Loucy (cell line): ENCODE results near the gene KRTAP10-4.
"Not testable (repeated sequence)": the region's sequence is repeated elsewhere in the genome, so short reads cannot be mapped to it uniquely, and the experiment has no call there.

ENCODE experiments used
- H2AFZ ChIP-seq: fragments of 200-600 bp; sonication (generic); 2 replicates; pipeline ENCODE4 v1.6.0; 2016; ENCODE audit warnings: antibody characterized with exemption, mild to moderate bottlenecking, low read length, moderate library complexity
- H3F3A ChIP-seq: fragments of 200-600 bp; 2 replicates; pipeline ENCODE4 v1.6.0; 2016; ENCODE audit warnings: antibody characterized with exemption, low read depth, mild to moderate bottlenecking
- H3K27me3 ChIP-seq: fragments of 200-600 bp; sonication (generic); 2 replicates; pipeline ENCODE4 v1.6.1; 2014; ENCODE audit warnings: low read length, mild to moderate bottlenecking; ENCODE audit not compliant: insufficient read depth, poor library complexity, severe bottlenecking
- H3K36me3 ChIP-seq: fragments of 200-600 bp; sonication (generic); 2 replicates; pipeline ENCODE4 v1.6.1; 2016; ENCODE audit warnings: low read length; ENCODE audit not compliant: insufficient read depth
- H3K4me1 ChIP-seq: fragments of 200-600 bp; sonication (generic); 2 replicates; pipeline ENCODE4 v1.5.1; 2014; ENCODE audit warnings: low read length, mild to moderate bottlenecking; ENCODE audit not compliant: insufficient read depth, poor library complexity, severe bottlenecking
- H3K4me2 ChIP-seq: fragments of 200-600 bp; sonication (generic); 2 replicates; pipeline ENCODE4 v1.6.0; 2014; ENCODE audit warnings: antibody characterized with exemption, low read length, low read depth, mild to moderate bottlenecking; ENCODE audit not compliant: poor library complexity, severe bottlenecking
- H3K4me3 ChIP-seq: fragments of 200-600 bp; sonication (generic); 2 replicates; pipeline ENCODE4 v1.5.1; 2014; ENCODE audit warnings: low read length, mild to moderate bottlenecking, mixed read lengths; ENCODE audit not compliant: poor library complexity, severe bottlenecking
- H3K79me2 ChIP-seq: fragments of 200-600 bp; sonication (generic); 2 replicates; pipeline ENCODE4 v1.6.1; 2014; ENCODE audit warnings: low read length; ENCODE audit not compliant: insufficient read depth
- H3K9ac ChIP-seq: fragments of 200-600 bp; sonication (generic); 2 replicates; pipeline ENCODE4 v1.6.0; 2014; ENCODE audit warnings: mild to moderate bottlenecking, low read depth, low read length, moderate library complexity; ENCODE audit not compliant: poor library complexity, severe bottlenecking
- H3K9me2 ChIP-seq: fragments of 200-600 bp; sonication (generic); replicated peaks from 2 replicates; pipeline ENCODE4 v1.6.1; 2016; ENCODE audit warnings: low read depth, low read length, mixed read lengths
- H3K9me3 ChIP-seq: fragments of 200-600 bp; sonication (generic); 2 replicates; pipeline ENCODE4 v1.6.1; 2014; ENCODE audit warnings: mild to moderate bottlenecking, antibody characterized with exemption, low read length, low read depth; ENCODE audit not compliant: insufficient read depth
- H4K20me1 ChIP-seq: fragments of 200-600 bp; sonication (generic); 2 replicates; pipeline ENCODE4 v1.6.0; 2014; ENCODE audit warnings: antibody characterized with exemption, low read length, mild to moderate bottlenecking; ENCODE audit not compliant: insufficient read depth, poor library complexity, severe bottlenecking
- EZH2phosphoT487 ChIP-seq: fragments of 200-600 bp; IDR thresholded peaks from 2 replicates; pipeline ENCODE4 v1.6.1; 2018; ENCODE audit warnings: antibody characterized with exemption, mild to moderate bottlenecking, moderate library complexity, borderline replicate concordance
- TF ChIP-seq, protein P1 (sequence below): fragments of 200-600 bp; sonication (generic); conservative IDR thresholded peaks from 2 replicates; pipeline ENCODE4 v1.5.1; 2014; ENCODE audit warnings: mild to moderate bottlenecking, antibody characterized with exemption, low read length

Gene KRTAP10-4

DNA sequence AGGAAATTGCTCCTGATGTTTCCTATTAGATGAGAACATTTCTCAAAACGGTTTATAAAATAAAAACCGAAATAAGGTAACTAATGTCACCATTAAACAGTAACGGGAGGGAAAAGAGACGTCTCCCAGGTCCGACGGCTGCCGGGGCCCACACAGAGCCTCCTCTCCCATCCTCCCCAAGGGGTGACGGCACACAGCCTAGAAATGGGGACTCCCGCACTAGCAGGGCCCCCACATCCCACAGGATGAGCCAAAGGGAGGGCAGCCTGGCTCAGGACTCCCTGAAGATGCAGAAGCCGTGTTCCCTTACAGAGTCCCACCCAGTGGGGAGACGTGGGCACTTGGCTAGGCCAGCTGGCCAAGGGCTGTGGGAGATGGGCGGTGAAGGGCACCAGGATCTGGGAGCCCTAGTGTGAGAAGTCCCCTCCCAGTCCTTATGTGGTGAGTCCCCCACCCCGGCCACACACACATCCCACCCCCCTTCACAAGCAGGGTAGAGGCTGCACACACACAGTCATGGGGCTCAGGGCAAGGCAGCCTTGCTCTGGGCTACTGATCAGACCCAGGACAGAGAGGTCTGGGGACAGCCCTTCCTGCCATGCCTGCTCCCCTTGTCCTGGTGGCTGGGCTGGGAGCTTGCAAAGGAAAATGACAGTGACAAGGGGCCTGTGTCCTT is 18.2 kb upstream of the KRTAP10-4 start:
- no peak overlapping the region for H3K4me3 ChIP-seq
- H3K9me3 ChIP-seq, result no peaks in the 10 kb centered on the region
- H2AFZ ChIP-seq, result no peak overlapping the region
- H3K4me2 ChIP-seq, result no peak overlapping the region
- H3K27me3 ChIP-seq, result no peaks in the 10 kb centered on the region
- H3K9ac ChIP-seq, result no peak overlapping the region
- H3K79me2 ChIP-seq, result no peaks in the 10 kb centered on the region
- no peaks in the 10 kb centered on the region for H3K36me3 ChIP-seq
- H3K9me2 ChIP-seq, result no peaks in the 10 kb centered on the region
- no peaks in the 10 kb centered on the region for H3K4me1 ChIP-seq
- no peaks in the 10 kb centered on the region for H3F3A ChIP-seq
- no peaks in the 10 kb centered on the region for H4K20me1 ChIP-seq
- TF ChIP-seq, protein P1, sequence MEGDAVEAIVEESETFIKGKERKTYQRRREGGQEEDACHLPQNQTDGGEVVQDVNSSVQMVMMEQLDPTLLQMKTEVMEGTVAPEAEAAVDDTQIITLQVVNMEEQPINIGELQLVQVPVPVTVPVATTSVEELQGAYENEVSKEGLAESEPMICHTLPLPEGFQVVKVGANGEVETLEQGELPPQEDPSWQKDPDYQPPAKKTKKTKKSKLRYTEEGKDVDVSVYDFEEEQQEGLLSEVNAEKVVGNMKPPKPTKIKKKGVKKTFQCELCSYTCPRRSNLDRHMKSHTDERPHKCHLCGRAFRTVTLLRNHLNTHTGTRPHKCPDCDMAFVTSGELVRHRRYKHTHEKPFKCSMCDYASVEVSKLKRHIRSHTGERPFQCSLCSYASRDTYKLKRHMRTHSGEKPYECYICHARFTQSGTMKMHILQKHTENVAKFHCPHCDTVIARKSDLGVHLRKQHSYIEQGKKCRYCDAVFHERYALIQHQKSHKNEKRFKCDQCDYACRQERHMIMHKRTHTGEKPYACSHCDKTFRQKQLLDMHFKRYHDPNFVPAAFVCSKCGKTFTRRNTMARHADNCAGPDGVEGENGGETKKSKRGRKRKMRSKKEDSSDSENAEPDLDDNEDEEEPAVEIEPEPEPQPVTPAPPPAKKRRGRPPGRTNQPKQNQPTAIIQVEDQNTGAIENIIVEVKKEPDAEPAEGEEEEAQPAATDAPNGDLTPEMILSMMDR, result no peak
- no peak for TF ChIP-seq EZH2phosphoT487

DNA sequence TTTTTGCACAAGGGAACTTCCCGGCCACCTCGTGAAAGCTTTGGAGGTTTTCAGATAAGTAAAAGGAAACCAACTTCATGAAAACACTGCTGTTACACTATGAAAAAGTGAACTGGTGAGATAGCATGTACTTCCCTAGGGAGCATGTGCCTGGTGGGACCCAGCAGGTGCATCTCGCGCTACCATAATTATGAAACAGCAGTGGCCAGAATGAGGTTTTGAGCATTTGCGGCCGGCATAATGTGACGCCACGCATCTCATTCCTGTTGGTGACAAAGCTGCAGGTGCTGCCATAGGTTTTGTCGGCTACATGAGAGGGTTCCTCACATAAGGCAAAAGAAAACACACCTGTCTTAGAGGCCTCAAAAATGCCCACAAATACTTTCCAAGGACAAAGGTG is 16.6 kb upstream of the KRTAP10-4 start:
- Histone ChIP-seq H2AFZ (no peak overlapping the region), H3K9me3 (no peaks in the 10 kb centered on the region), H3F3A (no peaks in the 10 kb centered on the region), H3K4me1 (no peaks in the 10 kb centered on the region), H4K20me1 (no peaks in the 10 kb centered on the region), H3K9me2 (no peaks in the 10 kb centered on the region), H3K4me3 (no peak overlapping the region), H3K4me2 (no peak overlapping the region), H3K36me3 (no peaks in the 10 kb centered on the region), H3K27me3 (no peaks in the 10 kb centered on the region), H3K79me2 (no peaks in the 10 kb centered on the region), H3K9ac (no peak overlapping the region)
- TF ChIP-seq, protein P1, result no peak
- no peak for TF ChIP-seq EZH2phosphoT487

DNA sequence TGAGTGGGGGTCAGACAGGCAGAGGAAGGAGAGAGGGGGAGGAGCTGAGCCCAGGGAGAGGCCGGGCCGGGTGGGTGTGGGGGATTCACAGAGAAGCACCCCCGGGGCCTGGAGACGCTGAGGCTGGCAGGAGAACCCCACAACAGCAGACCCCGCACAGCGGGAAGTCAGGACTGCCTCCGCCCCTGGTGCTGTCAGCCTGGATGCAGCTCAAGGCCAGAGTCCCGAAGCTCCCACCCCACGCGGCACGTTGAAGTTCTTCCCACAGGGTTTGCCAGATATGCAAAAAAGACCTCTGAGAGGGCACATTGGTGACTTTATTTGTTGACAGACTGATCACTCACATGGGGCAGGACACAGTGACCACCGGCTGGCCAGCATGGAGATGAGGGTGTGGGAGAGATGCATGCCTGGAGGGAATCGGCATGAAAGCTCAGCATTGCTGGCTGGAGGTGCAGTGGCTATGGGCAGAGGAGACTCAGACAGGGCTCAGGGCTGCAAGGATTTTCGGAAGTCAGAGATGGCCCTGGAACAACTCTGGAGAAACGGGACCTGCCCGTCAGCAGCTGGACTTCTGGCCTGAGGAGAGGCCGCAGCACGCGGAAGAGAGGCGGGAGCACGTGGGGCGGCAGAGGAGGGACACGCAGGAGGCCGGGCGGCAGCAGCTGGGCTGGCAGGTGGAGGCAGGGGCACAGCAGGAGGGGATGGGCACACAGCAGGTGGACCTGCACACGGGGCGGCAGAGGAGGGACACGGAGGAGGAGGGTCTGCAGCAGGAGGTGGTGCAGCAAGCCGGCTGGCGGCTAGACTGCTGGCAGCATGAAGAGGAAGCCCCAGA is 15.8 kb upstream of the KRTAP10-4 start:
- TF ChIP-seq, protein P1, result no peak
- no peak for TF ChIP-seq EZH2phosphoT487
- H3K9me3 ChIP-seq, result peaks cover 1% of the 10 kb centered on the region; the same call in 1 of the 2 replicates
- no peaks in the 10 kb centered on the region for H3K27me3 ChIP-seq
- no peaks in the 10 kb centered on the region for H4K20me1 ChIP-seq
- no peak overlapping the region for H3K4me2 ChIP-seq
- no peaks in the 10 kb centered on the region for H3F3A ChIP-seq
- no peaks in the 10 kb centered on the region for H3K79me2 ChIP-seq
- no peak overlapping the region for H3K9ac ChIP-seq
- H2AFZ ChIP-seq, result no peak overlapping the region
- no peaks in the 10 kb centered on the region for H3K4me1 ChIP-seq
- H3K36me3 ChIP-seq, result no peaks in the 10 kb centered on the region
- no peak overlapping the region for H3K4me3 ChIP-seq
- no peaks in the 10 kb centered on the region for H3K9me2 ChIP-seq

DNA sequence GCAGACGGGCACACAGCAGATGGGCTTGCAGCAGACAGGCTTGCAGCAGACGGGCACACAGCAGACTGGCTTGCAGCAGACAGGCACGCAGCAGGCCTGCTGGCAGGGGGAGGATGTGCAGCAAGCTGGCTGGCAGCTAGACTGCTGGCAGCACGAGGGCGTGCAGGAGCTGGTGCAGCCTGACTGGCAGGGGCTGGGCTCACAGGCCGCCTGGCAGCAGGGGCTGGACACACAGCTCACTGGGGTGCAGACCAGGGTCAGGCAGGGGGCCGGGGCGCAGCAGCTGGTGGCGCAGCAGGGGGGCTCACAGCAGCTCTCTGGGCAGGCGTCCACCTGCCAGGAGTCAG is 15.2 kb upstream of the KRTAP10-4 start:
- not testable (repeated sequence) for H3K36me3 ChIP-seq, H4K20me1 ChIP-seq, H3K9me2 ChIP-seq, H3K4me2 ChIP-seq, H3K79me2 ChIP-seq, H3K9ac ChIP-seq, H3F3A ChIP-seq, H3K9me3 ChIP-seq, H3K4me3 ChIP-seq, H3K27me3 ChIP-seq, H2AFZ ChIP-seq, H3K4me1 ChIP-seq
